ENCODE measurements around the gene DDOST.

GRCh38 chr1:20700636-20701215, 39.6 kb upstream of the DDOST start:
- TF ChIP-seq CTCF (IDR thresholded peaks at IDR 0.05) (no peak), POLR2A (IDR thresholded peaks at IDR 0.05) (no peak)
